Hepatocyte (in vitro differentiated cells): ENCODE measurements around the gene PRKG1.

Experiments
- EZH2 ChIP-seq: fragments of 200-600 bp; sonication (generic); IDR thresholded peaks from 2 replicates; pipeline ENCODE4 v1.6.1; 2016; ENCODE audit warnings: antibody characterized with exemption, mild to moderate bottlenecking, borderline replicate concordance
- EZH2phosphoT487 ChIP-seq: fragments of 200-600 bp; sonication (generic); IDR thresholded peaks from one replicate; pipeline ENCODE4 v1.6.1; 2018; ENCODE audit warnings: antibody characterized with exemption, mild to moderate bottlenecking, low read depth, moderate library complexity; ENCODE audit not compliant: unreplicated experiment, severe bottlenecking
- TF ChIP-seq, protein P1 (sequence below): fragments of 200-600 bp; sonication (generic); IDR thresholded peaks from 2 replicates; pipeline ENCODE4 v1.5.1; 2016; ENCODE audit warnings: antibody characterized with exemption, mild to moderate bottlenecking; ENCODE audit not compliant: poor library complexity

DNA sequence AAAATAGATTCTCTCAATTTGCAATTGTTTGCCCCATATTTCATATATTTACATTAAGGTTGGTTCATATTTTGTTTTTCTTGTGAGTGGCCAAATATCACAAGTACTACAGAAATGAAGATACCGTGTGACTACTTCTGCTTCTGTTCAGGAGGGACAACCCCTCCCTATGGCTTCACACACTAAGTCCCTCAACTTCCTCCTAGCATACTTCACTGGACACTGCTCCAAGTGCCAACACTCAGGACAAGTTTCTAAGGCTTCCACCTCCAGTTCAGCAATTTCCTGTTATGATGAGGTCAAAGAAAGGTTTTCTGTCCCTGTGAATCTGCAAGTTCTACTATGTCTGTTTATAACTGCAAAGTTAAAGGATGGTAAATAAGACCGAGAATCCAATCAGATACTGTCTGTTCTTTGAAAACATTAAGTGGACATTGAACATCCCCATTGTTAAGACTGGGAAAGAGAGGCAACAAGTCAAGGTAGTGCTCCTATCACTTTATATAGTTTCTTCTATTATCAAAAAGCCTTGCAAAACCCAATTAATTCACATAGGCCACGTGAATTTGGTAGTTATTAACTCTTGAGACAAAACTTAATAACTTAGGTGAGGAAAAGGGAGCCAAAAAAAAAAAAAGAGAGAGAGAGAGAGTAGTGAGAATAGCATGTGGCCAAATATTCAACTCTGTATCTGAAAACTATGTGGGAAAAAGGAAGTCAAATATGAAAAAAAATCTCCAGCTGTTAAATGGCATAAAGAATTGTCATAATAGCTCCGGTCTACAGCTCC lies 1158.5 kb downstream of the PRKG1 start:
- TF ChIP-seq, protein P1, sequence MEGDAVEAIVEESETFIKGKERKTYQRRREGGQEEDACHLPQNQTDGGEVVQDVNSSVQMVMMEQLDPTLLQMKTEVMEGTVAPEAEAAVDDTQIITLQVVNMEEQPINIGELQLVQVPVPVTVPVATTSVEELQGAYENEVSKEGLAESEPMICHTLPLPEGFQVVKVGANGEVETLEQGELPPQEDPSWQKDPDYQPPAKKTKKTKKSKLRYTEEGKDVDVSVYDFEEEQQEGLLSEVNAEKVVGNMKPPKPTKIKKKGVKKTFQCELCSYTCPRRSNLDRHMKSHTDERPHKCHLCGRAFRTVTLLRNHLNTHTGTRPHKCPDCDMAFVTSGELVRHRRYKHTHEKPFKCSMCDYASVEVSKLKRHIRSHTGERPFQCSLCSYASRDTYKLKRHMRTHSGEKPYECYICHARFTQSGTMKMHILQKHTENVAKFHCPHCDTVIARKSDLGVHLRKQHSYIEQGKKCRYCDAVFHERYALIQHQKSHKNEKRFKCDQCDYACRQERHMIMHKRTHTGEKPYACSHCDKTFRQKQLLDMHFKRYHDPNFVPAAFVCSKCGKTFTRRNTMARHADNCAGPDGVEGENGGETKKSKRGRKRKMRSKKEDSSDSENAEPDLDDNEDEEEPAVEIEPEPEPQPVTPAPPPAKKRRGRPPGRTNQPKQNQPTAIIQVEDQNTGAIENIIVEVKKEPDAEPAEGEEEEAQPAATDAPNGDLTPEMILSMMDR = no peak
- TF ChIP-seq EZH2 (no peak), EZH2phosphoT487 (no peak)
